Left ventricle myocardium inferior (tissue), 1 donor: ENCODE results near the gene SULT1C3. TPM values are rescaled to one million over a fixed set of nuclear protein-coding genes. Genes with fewer than 3 reads are reported as not detected.

Source experiments
- DNase-seq: peaks from one replicate; pipeline ENCODE4 v3.0.0-alpha.2; 2020
- H3K27ac ChIP-seq: fragments of 200-600 bp; replicated peaks from 2 replicates; pipeline ENCODE4 v1.8.0; 2021
- H3K27me3 ChIP-seq: fragments of 200-600 bp; 2 replicates; pipeline ENCODE4 v1.8.0; 2021; ENCODE audit warnings: low read depth
- H3K36me3 ChIP-seq: fragments of 200-600 bp; 2 replicates; pipeline ENCODE4 v1.8.0; 2021
- H3K4me1 ChIP-seq: fragments of 200-600 bp; 2 replicates; pipeline ENCODE4 v1.8.0; 2021
- H3K4me3 ChIP-seq: fragments of 200-600 bp; 2 replicates; pipeline ENCODE4 v1.8.0; 2021; ENCODE audit warnings: mild to moderate bottlenecking, moderate library complexity
- H3K9me3 ChIP-seq: fragments of 200-600 bp; replicated peaks from 2 replicates; pipeline ENCODE4 v1.8.0; 2021
- CTCF ChIP-seq: fragments of 200-600 bp; IDR thresholded peaks from 2 replicates; pipeline ENCODE4 v1.8.0; 2021; ENCODE audit warnings: antibody characterized with exemption, mild to moderate bottlenecking, borderline replicate concordance
- intact Hi-C: fragments of 100-400 bp; cut with micrococcal nuclease; formaldehyde crosslinking; loops from one replicate; pipeline ENCODE4 v1.11.0; 2022
- total RNA-seq: library from RNA; stranded (reverse); fragmentation: NEBNext Ultra II Directional; extraction: Animal tissue kit (Norgen Biotek cat#: 25700); gene quantifications from one replicate; pipeline ENCODE4 v1.2.1, GENCODE V29; 2021
- donor health status: DM: no; HTN: yes; CAD: no; lungs with severe emphysema.

The SULT1C3 gene
- total RNA-seq, 1 donor from 2014 or later = not detected

GRCh38 chr2:108200569-108200968, 39.2 kb upstream of the SULT1C3 start:
- DNase-seq = no peak
- Histone ChIP-seq H3K27me3 (no peaks in the 10 kb centered on the region), H3K27ac (no peak overlapping the region), H3K9me3 (peaks cover 62% of the 10 kb centered on the region), H3K4me3 (no peak overlapping the region), H3K36me3 (no peaks in the 10 kb centered on the region), H3K4me1 (no peaks in the 10 kb centered on the region)
- intact Hi-C loops = no loop called here
- no peak for TF ChIP-seq CTCF

- Histone ChIP-seq H3K36me3 (no peaks in the 10 kb centered on the region), H3K4me3 (no peak overlapping the region), H3K9me3 (peaks cover 20% of the 10 kb centered on the region), H3K27ac (no peak overlapping the region), H3K27me3 (no peaks in the 10 kb centered on the region), H3K4me1 (no peaks in the 10 kb centered on the region)
- no peak for DNase-seq
- intact Hi-C loops = no loop called here
- TF ChIP-seq CTCF = no peak
Measured at GRCh38 chr2:108212671-108213070, 27.1 kb upstream of the SULT1C3 start.

- intact Hi-C loops = no loop called here
- no peaks in the 10 kb centered on the region for H3K36me3 ChIP-seq
- H3K4me3 ChIP-seq = no peak overlapping the region
- no peaks in the 10 kb centered on the region for H3K9me3 ChIP-seq
- H3K27me3 ChIP-seq = no peaks in the 10 kb centered on the region
- peaks cover 3% of the 10 kb centered on the region for H3K4me1 ChIP-seq
- H3K27ac ChIP-seq = no peak overlapping the region
- DNase-seq = no peak
- peak; percentile 26 for TF ChIP-seq CTCF
Measured at GRCh38 chr2:108215794-108216211, 24.0 kb upstream of the SULT1C3 start.

- H3K4me1 ChIP-seq = peaks cover 17% of the 10 kb centered on the region
- no peak for TF ChIP-seq CTCF
- no peak overlapping the region for H3K27ac ChIP-seq
- intact Hi-C loops = no loop called here
- H3K27me3 ChIP-seq = no peaks in the 10 kb centered on the region
- no peak for DNase-seq
- no peak overlapping the region for H3K4me3 ChIP-seq
- peaks cover 1% of the 10 kb centered on the region for H3K9me3 ChIP-seq
- H3K36me3 ChIP-seq = no peaks in the 10 kb centered on the region
Measured at GRCh38 chr2:108217211-108217610, 22.6 kb upstream of the SULT1C3 start.

GRCh38 chr2:108219688-108220087, 20.1 kb upstream of the SULT1C3 start:
- TF ChIP-seq CTCF = no peak
- Histone ChIP-seq H3K4me3 (no peak overlapping the region), H3K9me3 (peaks cover 24% of the 10 kb centered on the region), H3K4me1 (peaks cover 17% of the 10 kb centered on the region), H3K27me3 (no peaks in the 10 kb centered on the region), H3K36me3 (no peaks in the 10 kb centered on the region), H3K27ac (no peak overlapping the region)
- intact Hi-C loops = no loop called here
- DNase-seq = no peak

- H3K4me3 ChIP-seq = no peak overlapping the region
- H3K27me3 ChIP-seq = no peaks in the 10 kb centered on the region
- TF ChIP-seq CTCF = no peak
- H3K9me3 ChIP-seq = peaks cover 24% of the 10 kb centered on the region
- peak overlapping the region; percentile 31 for H3K27ac ChIP-seq
- intact Hi-C loops = no loop called here
- no peak for DNase-seq
- H3K36me3 ChIP-seq = no peaks in the 10 kb centered on the region
- peaks cover 17% of the 10 kb centered on the region for H3K4me1 ChIP-seq
Measured at GRCh38 chr2:108220191-108220590, 19.6 kb upstream of the SULT1C3 start.
